ENCODE results near the gene ILDR1. TPM values are rescaled to one million over a fixed set of nuclear protein-coding genes. Genes with fewer than 3 reads are reported as not detected.

Gene ILDR1
- total and polyA plus RNA-seq, 12 donors: 0.32 to 5.6 (median 2.4) TPM; not detected in 1

- peaks cover 8% of the 10 kb centered on the region for H3K27me3 ChIP-seq
- TF ChIP-seq POLR2A (IDR thresholded peaks at IDR 0.05) (no peak), CTCF (IDR thresholded peaks at IDR 0.05) (no peak)
- no peak overlapping the region for H3K4me3 ChIP-seq
- no peaks in the 10 kb centered on the region for H3K4me1 ChIP-seq (replicated peaks in 1 of 2)
- no peaks in the 10 kb centered on the region for H3K9me3 ChIP-seq (replicated peaks in 1 of 3)
- no peak overlapping the region for H3K27ac ChIP-seq
- no peaks in the 10 kb centered on the region for H3K36me3 ChIP-seq (replicated peaks in 1 of 2)
- intact Hi-C loops (cut with DNase I): no loop called here
- DNase-seq: no peak
These were observed 3.2 kb upstream of the ILDR1 start for GRCh38 chr3:122025296-122025695.

- peaks cover 8% of the 10 kb centered on the region for H3K27me3 ChIP-seq
- no peak overlapping the region for H3K27ac ChIP-seq
- no peaks in the 10 kb centered on the region for H3K4me1 ChIP-seq (replicated peaks in 1 of 2)
- no peaks in the 10 kb centered on the region for H3K9me3 ChIP-seq (replicated peaks in 1 of 3)
- no peak overlapping the region for H3K4me3 ChIP-seq
- 14 to 30% (median 26%) methylated on average over 2 of the region's 2 CpGs for WGBS, 4 donors
- intact Hi-C loops (cut with DNase I): no loop called here
- no peak for TF ChIP-seq POLR2A (IDR thresholded peaks at IDR 0.05)
- no peak for TF ChIP-seq CTCF (IDR thresholded peaks at IDR 0.05)
- no peaks in the 10 kb centered on the region for H3K36me3 ChIP-seq (replicated peaks in 1 of 2)
- no peak for DNase-seq
These were observed 2.8 kb upstream of the ILDR1 start for GRCh38 chr3:122024800-122025199.

- H3K27me3 ChIP-seq: peaks cover 8% of the 10 kb centered on the region
- intact Hi-C loops (cut with DNase I): no loop called here
- H3K36me3 ChIP-seq (replicated peaks in 1 of 2): no peaks in the 10 kb centered on the region
- DNase-seq: no peak
- no peak overlapping the region for H3K27ac ChIP-seq
- H3K4me1 ChIP-seq (replicated peaks in 1 of 2): no peaks in the 10 kb centered on the region
- 69 to 70% (median 70%) methylated on average over 8 of the region's 8 CpGs for WGBS, 4 donors
- no peak for TF ChIP-seq CTCF (IDR thresholded peaks at IDR 0.05)
- no peak overlapping the region for H3K4me3 ChIP-seq
- H3K9me3 ChIP-seq (replicated peaks in 1 of 3): no peaks in the 10 kb centered on the region
These were observed 1.4 kb upstream of the ILDR1 start for GRCh38 chr3:122023335-122023910.

GRCh38 chr3:122021037-122021436 lies 1.0 kb downstream of the ILDR1 start:
- 62 to 67% (median 63%) methylated on average over 1 of the region's 1 CpG for WGBS, 4 donors
- intact Hi-C loops (cut with DNase I): no loop called here
- DNase-seq: no peak

More at GRCh38 chr3:122021037-122021436, 1.0 kb downstream of the ILDR1 start:
- H3K27me3 ChIP-seq: peaks cover 8% of the 10 kb centered on the region
- no peak overlapping the region for H3K27ac ChIP-seq
- no peak for TF ChIP-seq CTCF (IDR thresholded peaks at IDR 0.05)
- no peak for TF ChIP-seq POLR2A (IDR thresholded peaks at IDR 0.05)
- no peaks in the 10 kb centered on the region for H3K4me1 ChIP-seq (replicated peaks in 1 of 2)
- H3K36me3 ChIP-seq (replicated peaks in 1 of 2): no peaks in the 10 kb centered on the region
- no peak overlapping the region for H3K4me3 ChIP-seq
- no peaks in the 10 kb centered on the region for H3K9me3 ChIP-seq (replicated peaks in 1 of 3)

Data from adrenal gland (tissue), 12 donors.